Naive thymus-derived CD4-positive, alpha-beta T cell (primary cell): ENCODE data around the gene SORL1. TPM values are rescaled to one million over a fixed set of nuclear protein-coding genes. Genes with fewer than 3 reads are reported as not detected.

ENCODE experiments used
- ATAC-seq: fragments of 150-1000 bp; cut with Tn5 transposase; 2 replicates; pipeline ENCODE4 v1.10.0; 2021; ENCODE audit warnings: mild to moderate bottlenecking, moderate library complexity
- CTCF ChIA-PET: fragments of 350-600 bp; sonication (Branson Sonifier 250); formaldehyde crosslinking; loops from one replicate; lab custom pipeline; 2021; ENCODE audit warnings: antibody characterized with exemption; lab: Charles Lee
- POLR2A ChIA-PET: fragments of 350-600 bp; sonication (Branson Sonifier 250); formaldehyde crosslinking; loops from one replicate; lab custom pipeline; 2021; ENCODE audit warnings: antibody characterized with exemption, inconsistent platforms; lab: Charles Lee
- DNase-seq, 9 donors: peaks; one replicate each; pipeline versions ENCODE4 v3.0.0 to v3.0.0-alpha.2; 2020 to 2022; ENCODE audit warnings: mixed read lengths in 1 of 9
- H3K27ac ChIP-seq: one replicate; pipeline ENCODE4 v1.7.0; 2013; ENCODE audit warnings: mild to moderate bottlenecking, low read depth, low read length, moderate library complexity
- H3K27me3 ChIP-seq, 2 donors: one replicate each; pipeline ENCODE4 v1.7.0; 2013; ENCODE audit warnings: low read length in 2 of 2, mild to moderate bottlenecking in 2 of 2, moderate library complexity in 2 of 2; ENCODE audit not compliant: control insufficient read depth in 2 of 2, insufficient read depth in 2 of 2
- H3K36me3 ChIP-seq, 3 experiments: 1 replicate in 2 of 3; 2 replicates in 1 of 3; pipeline ENCODE4 v1.7.0; 2013; ENCODE audit warnings: low read length in 3 of 3, mild to moderate bottlenecking in 3 of 3, moderate library complexity in 1 of 3; ENCODE audit not compliant: insufficient read depth in 3 of 3, control insufficient read depth in 2 of 3
- H3K4me1 ChIP-seq, 2 donors: one replicate each; pipeline ENCODE4 v1.7.0; 2013; ENCODE audit warnings: low read length in 2 of 2, mild to moderate bottlenecking in 2 of 2, moderate library complexity in 1 of 2; ENCODE audit not compliant: control insufficient read depth in 2 of 2, insufficient read depth in 2 of 2
- H3K4me3 ChIP-seq: 2 replicates; pipeline ENCODE4 v1.7.0; 2013; ENCODE audit warnings: mild to moderate bottlenecking, low read length
- H3K9me3 ChIP-seq, 3 experiments: 1 replicate in 2 of 3; 2 replicates in 1 of 3; pipeline ENCODE4 v1.7.0; 2013; ENCODE audit warnings: low read length in 3 of 3; ENCODE audit not compliant: control insufficient read depth in 2 of 3
- H3K27ac Mint-ChIP-seq, 9 donors: one replicate each; pipeline ENCODE4 v1.8.0; 2020 to 2022; ENCODE audit warnings: mixed read lengths in 9 of 9, mild to moderate bottlenecking in 8 of 9, moderate library complexity in 5 of 9, inconsistent platforms in 2 of 9
- H3K27me3 Mint-ChIP-seq, 5 donors: one replicate each; pipeline ENCODE4 v1.8.0; 2021 to 2022; ENCODE audit warnings: mixed read lengths in 5 of 5, mild to moderate bottlenecking in 1 of 5
- H3K36me3 Mint-ChIP-seq, 5 donors: one replicate each; pipeline ENCODE4 v1.8.0; 2020 to 2022; ENCODE audit warnings: mixed read lengths in 5 of 5, mild to moderate bottlenecking in 3 of 5, inconsistent platforms in 1 of 5
- H3K4me1 Mint-ChIP-seq, 7 donors: one replicate each; pipeline ENCODE4 v1.8.0; 2020 to 2022; ENCODE audit warnings: mixed read lengths in 7 of 7, mild to moderate bottlenecking in 3 of 7, inconsistent platforms in 1 of 7
- H3K4me3 Mint-ChIP-seq, 10 donors: one replicate each; pipeline ENCODE4 v1.8.0; 2020 to 2022; ENCODE audit warnings: mild to moderate bottlenecking in 10 of 10, mixed read lengths in 10 of 10, moderate library complexity in 6 of 10, inconsistent platforms in 2 of 10
- H3K9me3 Mint-ChIP-seq, 11 donors: one replicate each; pipeline ENCODE4 v1.8.0; 2020 to 2022; ENCODE audit warnings: mixed read lengths in 11 of 11, mild to moderate bottlenecking in 4 of 11, inconsistent platforms in 1 of 11, moderate library complexity in 1 of 11
- intact Hi-C, 2 donors: fragments of 100-400 bp; cut with micrococcal nuclease; formaldehyde crosslinking; loops; one replicate each; pipeline ENCODE4 v1.15.1; 2023
- polyA plus RNA-seq, 2 donors: library from polyadenylated mRNA; unstranded; fragments of 300-500 nt; fragmentation: Illumina TruSeq; gene quantifications; one replicate each; pipeline ENCODE4 v1.2.3, GENCODE V29; 2021
- total RNA-seq, 6 experiments: library from RNA in 5 of 6; stranded (reverse) in 5 of 6; gene quantifications; 1 replicate in 5 of 6; 2 replicates in 1 of 6; pipeline ENCODE4 v1.2.3 and lab custom pipeline; 2021 to 2026

SORL1 gene
- total and polyA plus RNA-seq, 7 experiments from 2014 or later = 165 to 555 (median 321) TPM

DNA sequence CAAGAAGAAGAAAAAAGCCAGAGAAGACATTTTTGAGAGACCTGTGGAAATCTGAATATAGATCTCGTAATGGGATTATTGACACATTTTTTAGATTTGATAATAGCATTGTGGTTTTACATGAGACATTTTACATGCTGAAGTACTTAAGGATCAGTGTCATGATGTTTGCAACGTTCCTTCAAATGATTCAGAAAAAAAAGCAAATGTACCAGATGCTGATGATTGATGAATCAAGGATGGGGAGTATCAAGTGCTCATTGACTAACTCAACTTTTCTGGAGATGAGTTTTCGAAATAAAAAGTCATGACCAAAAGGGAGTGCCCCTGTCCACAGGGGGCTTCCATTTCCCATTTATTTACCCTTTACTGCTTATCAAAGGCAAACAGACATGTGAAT, 207.7 kb downstream of the SORL1 start:
- Histone ChIP-seq H3K27me3 (no peaks in the 10 kb centered on the region), H3K4me3 (no peak overlapping the region), H3K36me3 (no peaks in the 10 kb centered on the region), H3K4me1 (no peaks in the 10 kb centered on the region), H3K9me3 (no peaks in the 10 kb centered on the region), H3K27ac (no peak overlapping the region)
- DNase-seq (no peak), ATAC-seq (no peak)
- Mint-ChIP-seq H3K27ac (no peak overlapping the region), H3K4me3 (no peak overlapping the region), H3K36me3 (peaks cover 0 to 10% (median 0%) of the 10 kb centered on the region in 5 donors), H3K27me3 (peaks cover 0 to 16% (median 0%) of the 10 kb centered on the region in 5 donors), H3K4me1 (peaks cover 7 to 15% (median 12%) of the 10 kb centered on the region in 7 donors), H3K9me3 (peaks cover 0 to 2% (median 0%) of the 10 kb centered on the region in 11 donors)
- CTCF ChIA-PET = no interaction called here
- POLR2A ChIA-PET = no interaction called here
- intact Hi-C loops = no loop called here

DNA sequence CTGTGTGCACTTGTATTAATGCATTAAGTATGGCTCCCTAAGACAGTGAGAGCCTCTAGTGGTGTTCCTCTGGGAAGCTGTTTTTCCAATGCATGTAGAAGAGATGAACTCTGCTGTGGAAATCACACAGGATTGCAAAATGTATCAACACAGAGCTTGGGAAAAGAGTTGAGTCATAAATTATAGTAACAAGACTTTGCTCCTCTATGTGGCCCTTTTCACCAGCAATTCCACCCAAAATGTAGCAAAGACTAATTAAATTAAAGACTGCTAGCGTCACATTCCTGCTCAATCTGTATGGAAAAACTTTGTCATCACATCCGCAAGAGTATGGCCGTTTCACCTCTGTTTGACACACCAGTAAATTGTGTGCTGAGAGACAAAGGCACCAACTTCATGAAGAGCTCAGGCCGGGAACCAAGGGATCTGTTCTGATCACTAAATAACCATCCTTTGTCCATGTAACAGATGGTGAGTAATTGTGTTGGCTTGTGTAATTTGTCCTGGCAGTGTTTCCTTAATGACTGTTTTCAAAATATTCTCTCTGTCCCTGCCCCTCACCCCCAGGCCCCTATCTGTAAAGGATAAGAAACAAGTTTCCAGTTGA, 209.9 kb downstream of the SORL1 start:
- POLR2A ChIA-PET = interaction anchor here (0.6 kb wide), 1 partner anchor 283 kb away, joined by 3 read pairs; no protein-coding TSS in a partner anchor
- intact Hi-C loops = no loop called here
- CTCF ChIA-PET = no interaction called here
- no peaks in the 10 kb centered on the region for H3K4me1 Mint-ChIP-seq
- H3K36me3 Mint-ChIP-seq = peaks cover 0 to 10% (median 0%) of the 10 kb centered on the region in 5 donors
- no peak overlapping the region for H3K27ac Mint-ChIP-seq
- no peaks in the 10 kb centered on the region for H3K9me3 Mint-ChIP-seq
- no peaks in the 10 kb centered on the region for H3K4me1 ChIP-seq
- no peaks in the 10 kb centered on the region for H3K27me3 ChIP-seq
- no peaks in the 10 kb centered on the region for H3K9me3 ChIP-seq
- no peak overlapping the region for H3K4me3 Mint-ChIP-seq
- DNase-seq (no peak), ATAC-seq (no peak)
- H3K27me3 Mint-ChIP-seq = peaks cover 0 to 10% (median 0%) of the 10 kb centered on the region in 5 donors
- no peak overlapping the region for H3K4me3 ChIP-seq
- H3K27ac ChIP-seq = no peak overlapping the region
- no peaks in the 10 kb centered on the region for H3K36me3 ChIP-seq

DNA sequence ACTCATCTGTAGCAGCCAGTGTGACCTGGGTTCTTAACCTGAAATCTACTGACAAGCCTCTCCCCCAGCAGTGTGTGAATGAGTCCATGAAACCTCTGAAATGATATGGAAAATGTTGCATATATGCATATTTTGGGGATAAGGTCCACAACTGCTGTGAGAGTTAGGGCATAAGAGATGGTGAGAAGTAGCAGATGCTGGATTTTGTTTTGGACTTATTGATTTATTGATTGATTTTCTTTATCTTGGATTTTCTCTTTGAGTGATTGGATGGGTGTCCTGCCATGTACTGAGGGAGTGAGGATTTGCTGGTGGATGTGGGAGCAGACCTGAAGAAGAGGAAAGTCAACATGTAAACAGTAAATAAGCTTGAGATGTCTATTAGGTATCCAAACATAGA, 212.0 kb downstream of the SORL1 start:
- Histone ChIP-seq H3K36me3 (no peaks in the 10 kb centered on the region), H3K27ac (no peak overlapping the region), H3K4me3 (no peak overlapping the region), H3K4me1 (no peaks in the 10 kb centered on the region), H3K27me3 (no peaks in the 10 kb centered on the region), H3K9me3 (no peaks in the 10 kb centered on the region)
- ChIA-PET POLR2A (interaction anchor here (0.6 kb wide), 1 partner anchor 12 kb away, joined by 5 read pairs; no protein-coding TSS in a partner anchor), CTCF (no interaction called here)
- H3K4me3 Mint-ChIP-seq = no peak overlapping the region
- no peaks in the 10 kb centered on the region for H3K4me1 Mint-ChIP-seq
- no peaks in the 10 kb centered on the region for H3K9me3 Mint-ChIP-seq
- DNase-seq = no peak
- no peak overlapping the region for H3K27ac Mint-ChIP-seq
- intact Hi-C loops = no loop called here
- no peak for ATAC-seq
- H3K27me3 Mint-ChIP-seq = peaks cover 0 to 10% (median 0%) of the 10 kb centered on the region in 5 donors
- peaks cover 0 to 10% (median 0%) of the 10 kb centered on the region in 5 donors for H3K36me3 Mint-ChIP-seq

DNA sequence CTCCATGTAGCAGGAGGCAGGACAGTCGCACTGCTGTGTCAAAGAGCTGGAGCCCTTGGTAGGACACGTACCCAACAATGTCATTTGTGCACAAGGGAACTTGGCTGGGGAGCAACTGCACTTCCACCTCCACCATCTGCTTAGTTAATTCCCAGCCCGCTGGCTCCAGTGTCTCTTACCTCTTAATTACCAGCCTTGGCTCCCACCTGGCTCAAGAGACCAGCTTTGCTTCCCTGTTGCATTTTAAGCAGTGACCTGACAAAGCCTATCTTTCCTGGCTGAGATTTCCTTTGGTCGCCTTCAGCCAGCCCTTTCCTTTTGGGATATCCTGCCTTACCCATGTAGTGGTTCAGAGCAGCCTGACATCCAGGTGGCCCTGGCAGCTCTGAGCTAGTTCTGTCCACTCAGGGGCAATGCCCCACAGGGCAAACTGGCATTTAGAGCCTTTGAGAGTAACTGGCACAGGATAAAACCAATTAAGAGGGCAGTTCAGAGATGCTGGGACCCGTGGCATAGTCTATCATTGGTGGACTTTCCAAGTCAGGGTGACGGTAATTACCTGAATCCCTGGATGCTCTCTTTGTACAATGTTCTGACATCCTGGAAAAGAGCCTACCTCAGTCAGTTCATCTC, 213.2 kb downstream of the SORL1 start:
- ChIA-PET CTCF (interaction anchor here (1.0 kb wide), 1 partner anchor 915 kb away, joined by 3 read pairs; no protein-coding TSS in a partner anchor), POLR2A (no interaction called here)
- Histone ChIP-seq H3K4me1 (no peaks in the 10 kb centered on the region), H3K27ac (no peak overlapping the region), H3K9me3 (no peaks in the 10 kb centered on the region), H3K4me3 (no peak overlapping the region), H3K27me3 (no peaks in the 10 kb centered on the region), H3K36me3 (no peaks in the 10 kb centered on the region)
- ATAC-seq = no peak
- peaks cover 0 to 10% (median 0%) of the 10 kb centered on the region in 5 donors for H3K36me3 Mint-ChIP-seq
- no peak for DNase-seq
- no peaks in the 10 kb centered on the region for H3K4me1 Mint-ChIP-seq
- H3K9me3 Mint-ChIP-seq = no peaks in the 10 kb centered on the region
- no peak overlapping the region for H3K27ac Mint-ChIP-seq
- no peak overlapping the region for H3K4me3 Mint-ChIP-seq
- H3K27me3 Mint-ChIP-seq = peaks cover 0 to 10% (median 0%) of the 10 kb centered on the region in 5 donors
- intact Hi-C loops = no loop called here

DNA sequence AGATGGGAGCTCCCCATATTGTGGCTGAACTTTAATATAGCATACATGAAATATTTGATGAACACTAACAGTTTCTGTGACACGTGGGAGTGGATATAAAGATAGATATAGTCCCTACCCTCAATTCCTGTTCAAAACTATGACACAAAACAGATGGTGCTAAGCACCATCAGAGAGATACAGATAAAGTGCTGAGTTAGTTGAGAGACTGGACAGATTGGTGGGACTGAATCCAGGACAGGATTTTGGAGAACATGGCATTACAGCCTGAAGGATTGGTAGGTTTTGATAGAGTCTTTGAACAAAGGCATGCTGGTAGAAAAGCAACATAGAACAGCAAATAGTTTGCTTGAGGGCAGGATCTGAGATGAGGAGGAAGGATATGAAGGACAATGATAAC, 215.7 kb downstream of the SORL1 start:
- H3K4me3 Mint-ChIP-seq = no peak overlapping the region
- ChIA-PET POLR2A (no interaction called here), CTCF (no interaction called here)
- Histone ChIP-seq H3K4me3 (no peak overlapping the region), H3K27ac (no peak overlapping the region), H3K9me3 (no peaks in the 10 kb centered on the region), H3K4me1 (no peaks in the 10 kb centered on the region), H3K27me3 (no peaks in the 10 kb centered on the region), H3K36me3 (no peaks in the 10 kb centered on the region)
- H3K9me3 Mint-ChIP-seq = no peaks in the 10 kb centered on the region
- no peaks in the 10 kb centered on the region for H3K4me1 Mint-ChIP-seq
- DNase-seq (no peak), ATAC-seq (no peak)
- intact Hi-C loops = no loop called here
- peaks cover 0 to 9% (median 0%) of the 10 kb centered on the region in 5 donors for H3K36me3 Mint-ChIP-seq
- H3K27ac Mint-ChIP-seq = no peak overlapping the region
- peaks cover 0 to 7% (median 0%) of the 10 kb centered on the region in 5 donors for H3K27me3 Mint-ChIP-seq

DNA sequence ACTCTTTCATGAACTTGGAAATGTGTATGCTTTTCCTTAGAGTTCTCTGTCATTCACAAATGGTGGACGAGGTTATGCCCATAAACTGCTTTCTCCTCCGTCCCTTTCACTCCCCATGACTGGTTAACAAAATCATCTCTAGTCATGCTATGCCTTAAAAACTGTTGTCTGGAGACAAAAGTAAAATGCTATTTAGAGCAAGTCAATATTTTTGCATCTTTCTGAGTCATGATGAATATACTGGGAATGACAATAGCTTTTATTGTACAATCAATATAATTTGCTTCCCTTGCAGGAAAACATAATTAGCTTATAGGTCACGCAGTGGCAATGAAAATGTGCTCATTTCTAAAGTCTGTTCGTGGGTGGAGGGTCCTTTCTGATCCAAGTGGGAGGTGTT, 217.3 kb downstream of the SORL1 start:
- H3K4me3 Mint-ChIP-seq = no peak overlapping the region
- no peaks in the 10 kb centered on the region for H3K9me3 Mint-ChIP-seq
- ChIA-PET CTCF (no interaction called here), POLR2A (no interaction called here)
- H3K27ac ChIP-seq = no peak overlapping the region
- H3K4me1 ChIP-seq = no peaks in the 10 kb centered on the region
- peaks cover 0 to under 1% (median 0%) of the 10 kb centered on the region in 7 donors for H3K4me1 Mint-ChIP-seq
- no peak for ATAC-seq
- H3K27ac Mint-ChIP-seq = no peak overlapping the region
- intact Hi-C loops = no loop called here
- H3K27me3 Mint-ChIP-seq = peaks cover 0 to under 1% (median 0%) of the 10 kb centered on the region in 5 donors
- H3K27me3 ChIP-seq = no peaks in the 10 kb centered on the region
- peaks cover 0 to 5% (median 0%) of the 10 kb centered on the region in 5 donors for H3K36me3 Mint-ChIP-seq
- H3K36me3 ChIP-seq = no peaks in the 10 kb centered on the region
- no peak overlapping the region for H3K4me3 ChIP-seq
- no peak for DNase-seq
- no peaks in the 10 kb centered on the region for H3K9me3 ChIP-seq
